Panc1 (cell line): ENCODE results near the gene MYO3B. TPM values are rescaled to one million over a fixed set of nuclear protein-coding genes. Genes with fewer than 3 reads are reported as not detected.

ENCODE experiments used
- ATAC-seq: fragments of 200-7000 bp; cut with Tn5 transposase; 2 replicates; pipeline ENCODE4 v1.9.1; 2020; ENCODE audit warnings: mild to moderate bottlenecking, moderate library complexity
- BruUV-seq: library from RNA; stranded (reverse); fragments of 400-500 nt; replicated peaks from 2 replicates; lab custom pipeline; 2021; lab: Mats Ljungman, UMichigan
- CTCF ChIA-PET: fragments of 300-600 bp; sonication (Branson Sonifier 250); formaldehyde crosslinking; loops from one replicate; lab custom pipeline; 2022; ENCODE audit warnings: antibody characterized with exemption; lab: Charles Lee
- POLR2A ChIA-PET: fragments of 300-600 bp; sonication (Branson Sonifier 250); formaldehyde crosslinking; loops from one replicate; lab custom pipeline; 2022; ENCODE audit warnings: antibody characterized with exemption; lab: Charles Lee
- DNase-seq: peaks from one replicate; pipeline ENCODE4 v3.0.0-alpha.2; 2010; ENCODE audit warnings: low read depth, low spot score
- H3K27ac ChIP-seq: 2 replicates; pipeline ENCODE4 v1.5.1; 2011; ENCODE audit warnings: mild to moderate bottlenecking, low read length, inconsistent platforms
- H3K27me3 ChIP-seq: fragments of 200-500 bp; sonication (Bioruptor generic); 2 replicates; pipeline ENCODE4 v1.6.0; 2014; ENCODE audit warnings: low read length, inconsistent platforms; ENCODE audit not compliant: control insufficient read depth, insufficient read depth
- H3K36me3 ChIP-seq: fragments of 200-500 bp; sonication (Bioruptor generic); 2 replicates; pipeline ENCODE4 v1.5.1; 2014; ENCODE audit warnings: inconsistent platforms, mild to moderate bottlenecking, low read length, moderate library complexity; ENCODE audit not compliant: control insufficient read depth, insufficient read depth
- H3K4me1 ChIP-seq: 2 replicates; pipeline ENCODE4 v1.5.1; 2011; ENCODE audit warnings: inconsistent platforms, mild to moderate bottlenecking, low read length, moderate library complexity; ENCODE audit not compliant: control insufficient read depth, insufficient read depth
- H3K4me3 ChIP-seq, 2 experiments: 2 replicates each; pipeline ENCODE4 v1.5.1; 2011 to 2012; ENCODE audit warnings: low read depth in 2 of 2, low read length in 2 of 2, mild to moderate bottlenecking in 2 of 2, inconsistent platforms in 1 of 2, moderate library complexity in 1 of 2
- H3K9me3 ChIP-seq: fragments of 200-500 bp; sonication (Bioruptor generic); 2 replicates; pipeline ENCODE4 v1.5.1; 2014; ENCODE audit warnings: low read depth, mild to moderate bottlenecking, inconsistent platforms, low read length, moderate library complexity; ENCODE audit not compliant: control insufficient read depth, insufficient read depth
- CTCF ChIP-seq: fragments of 450-650 bp; IDR thresholded peaks from 2 replicates; pipeline ENCODE4 v1.5.1; 2017; ENCODE audit warnings: mild to moderate bottlenecking
- POLR2AphosphoS5 ChIP-seq: IDR thresholded peaks from 2 replicates; pipeline ENCODE4 v1.6.1; 2012; ENCODE audit warnings: mild to moderate bottlenecking, low read depth, low read length, moderate library complexity
- REST ChIP-seq, 2 experiments: IDR thresholded peaks; 2 replicates each; pipeline ENCODE4 v1.6.1; 2011 to 2012; ENCODE audit warnings: low read depth in 2 of 2, control low read depth in 1 of 2, low read length in 1 of 2, mild to moderate bottlenecking in 1 of 2, moderate library complexity in 1 of 2; ENCODE audit not compliant: insufficient read depth in 1 of 2
- SIN3A ChIP-seq: IDR thresholded peaks from 2 replicates; pipeline ENCODE4 v1.6.1; 2012; ENCODE audit warnings: low read depth, mild to moderate bottlenecking, low read length, moderate library complexity, borderline replicate concordance; ENCODE audit not compliant: insufficient read depth
- TCF7L2 ChIP-seq: IDR thresholded peaks from 2 replicates; pipeline ENCODE4 v1.6.1; 2011; ENCODE audit warnings: mild to moderate bottlenecking, low read depth, low read length, inconsistent platforms
- in situ Hi-C: cut with HindIII; loops from 2 replicates; pipeline ENCODE4 v1.10.0; 2016; ENCODE audit warnings: low sequenced_read_pairs, low pct_unique_long_range_greater_than_20kb
- intact Hi-C: fragments of 100-400 bp; cut with micrococcal nuclease; formaldehyde crosslinking; loops from one replicate; pipeline ENCODE4 v1.10.0; 2022; ENCODE audit not compliant: unreplicated experiment
- total RNA-seq: library from RNA; stranded (reverse); gene quantifications from one replicate; pipeline ENCODE4 v1.2.1, GENCODE V29; 2021; ENCODE audit not compliant: unreplicated experiment

MYO3B gene
- total RNA-seq, 1 experiment from 2014 or later, result 0.05 TPM

- H3K4me1 ChIP-seq, result no peaks in the 10 kb centered on the region
- no peaks in the 10 kb centered on the region for H3K9me3 ChIP-seq
- no peaks in the 10 kb centered on the region for H3K27me3 ChIP-seq
- TF ChIP-seq POLR2AphosphoS5 (no peak), REST (IDR thresholded peaks at IDR 0.05; ENCODE audit: insufficient read depth in 1 of 2, low read depth in 2 of 2, low read length in 1 of 2) (no peak)
- CTCF ChIA-PET, result no interaction called here
- H3K4me3 ChIP-seq, result no peak overlapping the region
- no peak overlapping the region for H3K27ac ChIP-seq
- in situ Hi-C loops (no loop called here), intact Hi-C loops (no loop called here)
- ATAC-seq (no peak), DNase-seq (no peak)
- POLR2A ChIA-PET, result no interaction called here
- no TSS peak for BruUV-seq
- no peaks in the 10 kb centered on the region for H3K36me3 ChIP-seq
These were observed 257.1 kb downstream of the MYO3B start for GRCh38 chr2:170434900-170435621.

GRCh38 chr2:170436077-170436943, 258.4 kb downstream of the MYO3B start:
- in situ Hi-C loops (no loop called here), intact Hi-C loops (no loop called here)
- Histone ChIP-seq H3K27ac (no peak overlapping the region; the same call in 1 of the 2 replicates), H3K4me3 (no peak overlapping the region), H3K4me1 (no peaks in the 10 kb centered on the region), H3K36me3 (no peaks in the 10 kb centered on the region), H3K9me3 (no peaks in the 10 kb centered on the region), H3K27me3 (no peaks in the 10 kb centered on the region)
- no peak for TF ChIP-seq REST (IDR thresholded peaks at IDR 0.05; ENCODE audit: insufficient read depth in 1 of 2, low read depth in 2 of 2, low read length in 1 of 2)
- TF ChIP-seq POLR2AphosphoS5, result no peak
- no peak for TF ChIP-seq TCF7L2
- no peak for TF ChIP-seq CTCF
- TF ChIP-seq SIN3A, result no peak
- DNase-seq (no peak), ATAC-seq (no peak)
- BruUV-seq, result no TSS peak
- ChIA-PET CTCF (no interaction called here), POLR2A (no interaction called here)
